Measurements from ENCODE around the gene SHISA9. TPM values are rescaled to one million over a fixed set of nuclear protein-coding genes. Genes with fewer than 3 reads are reported as not detected.

Gene SHISA9
- total RNA-seq, 4 donors from 2014 or later: 3.6 to 10.8 (median 4.6) TPM

GRCh38 chr16:13148836-13149235 is 247.4 kb downstream of the SHISA9 start:
- no peak for TF ChIP-seq EP300 (IDR thresholded peaks at IDR 0.05)
- TF ChIP-seq CTCF (IDR thresholded peaks at IDR 0.05): no peak
- TF ChIP-seq POLR2A (IDR thresholded peaks at IDR 0.05; ENCODE audit: low read depth): no peak
- TF ChIP-seq POLR2AphosphoS5 (IDR thresholded peaks at IDR 0.05): no peak
- intact Hi-C loops (cut with DNase I): no loop called here
- Histone ChIP-seq H3K4me1 (no peaks in the 10 kb centered on the region), H3K36me3 (no peaks in the 10 kb centered on the region), H3K4me3 (no peak overlapping the region), H3K27me3 (no peaks in the 10 kb centered on the region), H3K27ac (replicated peaks in 1 of 4) (no peak overlapping the region), H3K9me3 (no peaks in the 10 kb centered on the region)
- WGBS: 64% methylated on average over 3 of the region's 3 CpGs
- DNase-seq (ENCODE audit: extremely low spot score): no peak

GRCh38 chr16:13150181-13150885 is 248.9 kb downstream of the SHISA9 start:
- TF ChIP-seq CTCF (IDR thresholded peaks at IDR 0.05) (no peak), EP300 (IDR thresholded peaks at IDR 0.05) (no peak), POLR2A (IDR thresholded peaks at IDR 0.05; ENCODE audit: low read depth) (no peak), POLR2AphosphoS5 (IDR thresholded peaks at IDR 0.05) (no peak)
- Histone ChIP-seq H3K36me3 (no peaks in the 10 kb centered on the region), H3K27me3 (no peaks in the 10 kb centered on the region), H3K27ac (replicated peaks in 1 of 4) (no peak overlapping the region), H3K4me3 (no peak overlapping the region), H3K9me3 (no peaks in the 10 kb centered on the region), H3K4me1 (no peaks in the 10 kb centered on the region)
- WGBS: 64% methylated on average over 4 of the region's 4 CpGs
- DNase-seq (ENCODE audit: extremely low spot score): no peak
- intact Hi-C loops (cut with DNase I): no loop called here

GRCh38 chr16:13153696-13154095 is 252.3 kb downstream of the SHISA9 start:
- Histone ChIP-seq H3K4me1 (no peaks in the 10 kb centered on the region), H3K36me3 (no peaks in the 10 kb centered on the region), H3K27me3 (peaks cover 0 to 7% (median 0%) of the 10 kb centered on the region in 4 donors), H3K4me3 (no peak overlapping the region), H3K27ac (replicated peaks in 1 of 4) (no peak overlapping the region), H3K9me3 (no peaks in the 10 kb centered on the region)
- intact Hi-C loops (cut with DNase I): no loop called here
- DNase-seq (ENCODE audit: extremely low spot score): no peak
- TF ChIP-seq POLR2A (IDR thresholded peaks at IDR 0.05; ENCODE audit: low read depth) (no peak), EP300 (IDR thresholded peaks at IDR 0.05) (no peak), CTCF (IDR thresholded peaks at IDR 0.05) (no peak), POLR2AphosphoS5 (IDR thresholded peaks at IDR 0.05) (no peak)
- 56% methylated on average over 4 of the region's 4 CpGs for WGBS

GRCh38 chr16:13154799-13155198 is 253.4 kb downstream of the SHISA9 start:
- no peak for DNase-seq (ENCODE audit: extremely low spot score)
- H3K4me1 ChIP-seq: no peaks in the 10 kb centered on the region
- TF ChIP-seq POLR2A (IDR thresholded peaks at IDR 0.05; ENCODE audit: low read depth) (no peak), EP300 (IDR thresholded peaks at IDR 0.05) (no peak)
- H3K27me3 ChIP-seq: peaks cover 0 to 7% (median 0%) of the 10 kb centered on the region in 4 donors
- no peaks in the 10 kb centered on the region for H3K9me3 ChIP-seq
- WGBS: 75% methylated on average over 2 of the region's 2 CpGs
- no peak overlapping the region for H3K4me3 ChIP-seq
- H3K27ac ChIP-seq (replicated peaks in 1 of 4): no peak overlapping the region
- intact Hi-C loops (cut with DNase I): no loop called here
- H3K36me3 ChIP-seq: no peaks in the 10 kb centered on the region

GRCh38 chr16:13155377-13155776 is 254.0 kb downstream of the SHISA9 start:
- Histone ChIP-seq H3K4me3 (no peak overlapping the region), H3K27ac (replicated peaks in 1 of 4) (no peak overlapping the region), H3K4me1 (no peaks in the 10 kb centered on the region), H3K27me3 (peaks cover 0 to 7% (median 0%) of the 10 kb centered on the region in 4 donors), H3K36me3 (no peaks in the 10 kb centered on the region), H3K9me3 (no peaks in the 10 kb centered on the region)
- WGBS: 65% methylated on average over 2 of the region's 2 CpGs
- no peak for TF ChIP-seq POLR2AphosphoS5 (IDR thresholded peaks at IDR 0.05)
- no peak for DNase-seq (ENCODE audit: extremely low spot score)
- intact Hi-C loops (cut with DNase I): no loop called here

- 55% methylated on average over 3 of the region's 3 CpGs for WGBS
- H3K36me3 ChIP-seq: no peaks in the 10 kb centered on the region
- H3K9me3 ChIP-seq: no peaks in the 10 kb centered on the region
- no peak overlapping the region for H3K27ac ChIP-seq (replicated peaks in 1 of 4)
- no peaks in the 10 kb centered on the region for H3K4me1 ChIP-seq
- DNase-seq (ENCODE audit: extremely low spot score): no peak
- TF ChIP-seq POLR2AphosphoS5 (IDR thresholded peaks at IDR 0.05) (no peak), POLR2A (IDR thresholded peaks at IDR 0.05; ENCODE audit: low read depth) (no peak), CTCF (IDR thresholded peaks at IDR 0.05) (no peak), EP300 (IDR thresholded peaks at IDR 0.05) (no peak)
- H3K4me3 ChIP-seq: no peak overlapping the region
- intact Hi-C loops (cut with DNase I): no loop called here
- peaks cover 0 to 7% (median 0%) of the 10 kb centered on the region in 4 donors for H3K27me3 ChIP-seq
These were observed 254.4 kb downstream of the SHISA9 start for GRCh38 chr16:13155780-13156179.

Data from esophagus muscularis mucosa (tissue), 4 donors.